Measurements from ENCODE around the gene BTG2. TPM values are rescaled to one million over a fixed set of nuclear protein-coding genes. Genes with fewer than 3 reads are reported as not detected.

Gene BTG2
- total RNA-seq, 1 experiment from 2014 or later = 19.4 TPM

DNA sequence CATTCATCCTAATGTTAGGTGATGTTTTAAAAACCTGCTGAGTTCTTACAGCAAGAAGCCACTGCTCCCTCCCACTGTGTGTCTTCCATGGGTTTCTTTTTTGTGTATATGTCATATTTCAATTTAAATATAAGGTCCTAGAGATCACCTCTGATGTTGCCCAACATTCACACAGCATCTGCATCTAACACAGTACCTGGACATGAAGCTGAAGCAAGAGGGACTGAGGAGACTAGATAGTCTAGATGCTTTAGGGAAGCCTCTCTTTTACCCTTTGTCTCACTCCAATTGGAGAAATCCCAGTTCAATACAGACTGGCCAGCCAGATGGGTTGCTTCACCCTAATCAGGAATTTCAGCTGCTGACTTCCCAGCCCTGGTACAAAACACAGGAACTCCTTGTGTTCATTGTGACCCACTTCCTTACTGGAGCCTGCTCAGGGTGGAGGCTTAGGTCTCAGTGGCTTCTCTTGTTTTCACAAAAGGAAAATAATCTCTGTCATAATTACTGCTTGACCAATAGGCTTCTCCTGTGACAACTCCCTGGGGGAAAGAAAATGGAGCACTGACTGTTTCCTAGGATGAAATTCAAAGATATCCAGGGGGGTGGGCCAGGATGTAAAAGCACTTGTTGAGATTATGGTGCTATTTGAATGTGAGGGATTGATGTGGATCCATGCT is 17.3 kb downstream of the BTG2 start (continued):
- no peak for TF ChIP-seq ZSCAN18 (CRISPR knock-in tag; IDR thresholded peaks at IDR 0.05)
- TF ChIP-seq, protein P1, sequence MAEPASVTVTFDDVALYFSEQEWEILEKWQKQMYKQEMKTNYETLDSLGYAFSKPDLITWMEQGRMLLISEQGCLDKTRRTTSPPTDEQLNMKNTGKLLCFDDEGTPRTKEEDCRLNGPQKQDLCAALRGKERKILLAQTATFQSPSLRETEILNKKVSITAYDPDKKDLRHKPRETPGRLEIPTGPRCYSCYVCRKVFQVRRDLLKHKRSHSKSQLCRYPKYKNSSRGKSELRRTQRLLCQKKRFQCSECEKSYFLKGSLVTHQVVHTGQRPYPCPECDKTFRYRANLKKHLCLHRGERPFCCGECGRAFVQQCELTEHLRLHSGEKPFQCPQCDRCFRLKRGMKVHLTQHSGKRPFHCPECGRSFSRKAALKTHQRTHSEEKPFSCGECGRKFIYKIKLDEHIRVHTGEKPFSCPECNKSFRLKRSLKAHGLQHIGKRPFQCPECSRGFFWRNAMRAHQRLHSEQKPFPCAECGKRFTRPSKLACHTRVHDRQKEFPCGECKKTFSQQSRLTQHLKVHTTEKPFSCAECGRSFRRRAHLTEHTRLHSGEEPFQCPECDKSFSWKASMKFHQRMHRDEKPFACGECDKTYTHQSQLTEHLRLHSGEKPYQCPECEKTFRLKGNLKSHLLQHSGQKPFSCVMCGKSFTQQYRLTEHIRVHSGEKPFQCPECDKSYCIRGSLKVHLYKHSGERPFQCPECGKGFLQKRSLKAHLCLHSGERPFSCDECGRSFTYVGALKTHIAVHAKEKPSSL (CRISPR knock-in tag; conservative IDR thresholded peaks at IDR 0.05) = no peak
- TF ChIP-seq ZNF138 (CRISPR knock-in tag; conservative IDR thresholded peaks at IDR 0.05) = no peak
- no peak for TF ChIP-seq RORB (CRISPR knock-in tag; IDR thresholded peaks at IDR 0.05)

DNA sequence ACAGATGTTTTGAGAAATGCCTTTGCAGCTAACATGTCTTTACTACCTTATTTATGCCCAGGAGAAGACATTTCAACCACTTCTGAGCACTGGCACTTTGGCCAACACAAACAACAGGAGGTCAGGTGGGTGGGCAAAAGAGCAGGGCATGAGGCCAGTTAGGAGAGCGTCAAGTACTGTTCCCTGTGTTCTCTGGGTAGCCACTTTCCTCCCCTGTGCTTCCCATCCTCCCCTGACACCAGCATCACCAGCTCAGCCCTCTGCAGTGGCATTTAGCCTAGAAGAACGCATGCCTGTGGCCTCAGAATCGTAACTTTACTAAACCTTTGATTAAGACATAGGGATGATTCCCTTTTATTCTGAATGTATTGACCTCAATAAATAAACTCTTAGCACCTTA is 18.3 kb downstream of the BTG2 start:
- peaks cover 52% of the 10 kb centered on the region for H3K4me1 Mint-ChIP-seq
- CTCF ChIA-PET = interaction anchor here (0.5 to 5.6 kb wide), 5 partner anchors 14 to 283 kb away, joined by 4 to 99 read pairs (median 7); no protein-coding TSS in a partner anchor
- POLR2A ChIA-PET = no interaction called here
- H3K4me3 Mint-ChIP-seq = no peak overlapping the region
- no peak for DNase-seq (ENCODE audit: low spot score)
- H3K36me3 Mint-ChIP-seq = no peaks in the 10 kb centered on the region
- TF ChIP-seq, protein P2, sequence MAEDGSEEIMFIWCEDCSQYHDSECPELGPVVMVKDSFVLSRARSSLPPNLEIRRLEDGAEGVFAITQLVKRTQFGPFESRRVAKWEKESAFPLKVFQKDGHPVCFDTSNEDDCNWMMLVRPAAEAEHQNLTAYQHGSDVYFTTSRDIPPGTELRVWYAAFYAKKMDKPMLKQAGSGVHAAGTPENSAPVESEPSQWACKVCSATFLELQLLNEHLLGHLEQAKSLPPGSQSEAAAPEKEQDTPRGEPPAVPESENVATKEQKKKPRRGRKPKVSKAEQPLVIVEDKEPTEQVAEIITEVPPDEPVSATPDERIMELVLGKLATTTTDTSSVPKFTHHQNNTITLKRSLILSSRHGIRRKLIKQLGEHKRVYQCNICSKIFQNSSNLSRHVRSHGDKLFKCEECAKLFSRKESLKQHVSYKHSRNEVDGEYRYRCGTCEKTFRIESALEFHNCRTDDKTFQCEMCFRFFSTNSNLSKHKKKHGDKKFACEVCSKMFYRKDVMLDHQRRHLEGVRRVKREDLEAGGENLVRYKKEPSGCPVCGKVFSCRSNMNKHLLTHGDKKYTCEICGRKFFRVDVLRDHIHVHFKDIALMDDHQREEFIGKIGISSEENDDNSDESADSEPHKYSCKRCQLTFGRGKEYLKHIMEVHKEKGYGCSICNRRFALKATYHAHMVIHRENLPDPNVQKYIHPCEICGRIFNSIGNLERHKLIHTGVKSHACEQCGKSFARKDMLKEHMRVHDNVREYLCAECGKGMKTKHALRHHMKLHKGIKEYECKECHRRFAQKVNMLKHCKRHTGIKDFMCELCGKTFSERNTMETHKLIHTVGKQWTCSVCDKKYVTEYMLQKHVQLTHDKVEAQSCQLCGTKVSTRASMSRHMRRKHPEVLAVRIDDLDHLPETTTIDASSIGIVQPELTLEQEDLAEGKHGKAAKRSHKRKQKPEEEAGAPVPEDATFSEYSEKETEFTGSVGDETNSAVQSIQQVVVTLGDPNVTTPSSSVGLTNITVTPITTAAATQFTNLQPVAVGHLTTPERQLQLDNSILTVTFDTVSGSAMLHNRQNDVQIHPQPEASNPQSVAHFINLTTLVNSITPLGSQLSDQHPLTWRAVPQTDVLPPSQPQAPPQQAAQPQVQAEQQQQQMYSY (CRISPR knock-in tag; IDR thresholded peaks at IDR 0.05) = no peak
- TF ChIP-seq RELA (CRISPR knock-in tag; IDR thresholded peaks at IDR 0.05; ENCODE audit: borderline replicate concordance) = no peak
- no peak for TF ChIP-seq HMGXB4 (CRISPR knock-in tag; IDR thresholded peaks at IDR 0.05)
- no peak for TF ChIP-seq RORB (CRISPR knock-in tag; IDR thresholded peaks at IDR 0.05)
- no peak for TF ChIP-seq ZNF263 (CRISPR knock-in tag; IDR thresholded peaks at IDR 0.05; ENCODE audit: low read depth)
- TF ChIP-seq EMX1 (CRISPR knock-in tag; IDR thresholded peaks at IDR 0.05) = no peak
- TF ChIP-seq ZNF219 (CRISPR knock-in tag; IDR thresholded peaks at IDR 0.05; ENCODE audit: borderline replicate concordance) = no peak
- TF ChIP-seq ZNF317 (CRISPR knock-in tag; IDR thresholded peaks at IDR 0.05; ENCODE audit: borderline replicate concordance, low read depth) = no peak
- TF ChIP-seq ZNF671 (CRISPR knock-in tag; IDR thresholded peaks at IDR 0.05) = no peak
- no peak for TF ChIP-seq CREM (CRISPR knock-in tag; IDR thresholded peaks at IDR 0.05)
- no peak for TF ChIP-seq ZBTB43 (CRISPR knock-in tag; IDR thresholded peaks at IDR 0.05)
- TF ChIP-seq IRF2 (CRISPR knock-in tag; IDR thresholded peaks at IDR 0.05; ENCODE audit: borderline replicate concordance, low read depth) = no peak
- TF ChIP-seq, protein P3, sequence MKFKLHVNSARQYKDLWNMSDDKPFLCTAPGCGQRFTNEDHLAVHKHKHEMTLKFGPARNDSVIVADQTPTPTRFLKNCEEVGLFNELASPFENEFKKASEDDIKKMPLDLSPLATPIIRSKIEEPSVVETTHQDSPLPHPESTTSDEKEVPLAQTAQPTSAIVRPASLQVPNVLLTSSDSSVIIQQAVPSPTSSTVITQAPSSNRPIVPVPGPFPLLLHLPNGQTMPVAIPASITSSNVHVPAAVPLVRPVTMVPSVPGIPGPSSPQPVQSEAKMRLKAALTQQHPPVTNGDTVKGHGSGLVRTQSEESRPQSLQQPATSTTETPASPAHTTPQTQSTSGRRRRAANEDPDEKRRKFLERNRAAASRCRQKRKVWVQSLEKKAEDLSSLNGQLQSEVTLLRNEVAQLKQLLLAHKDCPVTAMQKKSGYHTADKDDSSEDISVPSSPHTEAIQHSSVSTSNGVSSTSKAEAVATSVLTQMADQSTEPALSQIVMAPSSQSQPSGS (CRISPR knock-in tag; IDR thresholded peaks at IDR 0.05; ENCODE audit: borderline replicate concordance, low read depth) = no peak
- TF ChIP-seq, protein P4, sequence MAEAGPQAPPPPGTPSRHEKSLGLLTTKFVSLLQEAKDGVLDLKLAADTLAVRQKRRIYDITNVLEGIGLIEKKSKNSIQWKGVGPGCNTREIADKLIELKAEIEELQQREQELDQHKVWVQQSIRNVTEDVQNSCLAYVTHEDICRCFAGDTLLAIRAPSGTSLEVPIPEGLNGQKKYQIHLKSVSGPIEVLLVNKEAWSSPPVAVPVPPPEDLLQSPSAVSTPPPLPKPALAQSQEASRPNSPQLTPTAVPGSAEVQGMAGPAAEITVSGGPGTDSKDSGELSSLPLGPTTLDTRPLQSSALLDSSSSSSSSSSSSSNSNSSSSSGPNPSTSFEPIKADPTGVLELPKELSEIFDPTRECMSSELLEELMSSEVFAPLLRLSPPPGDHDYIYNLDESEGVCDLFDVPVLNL (CRISPR knock-in tag; IDR thresholded peaks at IDR 0.05; ENCODE audit: borderline replicate concordance, low read depth) = no peak
- peaks cover 82% of the 10 kb centered on the region for H3K27me3 Mint-ChIP-seq (ENCODE audit: low read depth)
- no peaks in the 10 kb centered on the region for H3K9me3 Mint-ChIP-seq
- no peak for ATAC-seq
- no peak overlapping the region for H3K27ac Mint-ChIP-seq

Data from WTC11 (cell line).